Measurements from ENCODE around the gene TCL1B. TPM values are rescaled to one million over a fixed set of nuclear protein-coding genes. Genes with fewer than 3 reads are reported as not detected.

TCL1B gene
- total RNA-seq, 1 donor from 2014 or later = 4.1 TPM

GRCh38 chr14:95666450-95666849 lies 19.8 kb upstream of the TCL1B start:
- DNase-seq (ENCODE audit: low spot score) = no peak

GRCh38 chr14:95667249-95667693 lies 19.0 kb upstream of the TCL1B start:
- no peak for DNase-seq (ENCODE audit: low spot score)

- DNase-seq (ENCODE audit: low spot score) = no peak
Observed at GRCh38 chr14:95668235-95668772, 17.9 kb upstream of the TCL1B start.

GRCh38 chr14:95674613-95675012 lies 11.6 kb upstream of the TCL1B start:
- no peak for DNase-seq (ENCODE audit: low spot score)

- DNase-seq (ENCODE audit: low spot score) = no peak
Observed at GRCh38 chr14:95675486-95675885, 10.7 kb upstream of the TCL1B start.

- no peak for DNase-seq (ENCODE audit: low spot score)
Observed at GRCh38 chr14:95677179-95677835, 8.9 kb upstream of the TCL1B start.

GRCh38 chr14:95679148-95679815 lies 6.9 kb upstream of the TCL1B start:
- DNase-seq (ENCODE audit: low spot score) = no peak

GRCh38 chr14:95679998-95680735 lies 6.1 kb upstream of the TCL1B start:
- no peak for DNase-seq (ENCODE audit: low spot score)

- no peak for DNase-seq (ENCODE audit: low spot score)
Observed at GRCh38 chr14:95681153-95681552, 5.1 kb upstream of the TCL1B start.

GRCh38 chr14:95683793-95684192 lies 2.4 kb upstream of the TCL1B start:
- DNase-seq (ENCODE audit: low spot score) = no peak

- no peak for DNase-seq (ENCODE audit: low spot score)
Observed at GRCh38 chr14:95686935-95687334, 709 bp downstream of the TCL1B start.

- DNase-seq (ENCODE audit: low spot score) = no peak
Observed at GRCh38 chr14:95689441-95689840, 3.2 kb downstream of the TCL1B start.

GRCh38 chr14:95690815-95691214 lies 4.6 kb downstream of the TCL1B start:
- no peak for DNase-seq (ENCODE audit: low spot score)

- no peak for DNase-seq (ENCODE audit: low spot score)
Observed at GRCh38 chr14:95691591-95691990, 5.4 kb downstream of the TCL1B start.

- DNase-seq (ENCODE audit: low spot score) = no peak
Observed at GRCh38 chr14:95692109-95692508, 5.9 kb downstream of the TCL1B start.

- DNase-seq (ENCODE audit: low spot score) = no peak
Observed at GRCh38 chr14:95695051-95695450, 8.8 kb downstream of the TCL1B start.

- DNase-seq (ENCODE audit: low spot score) = no peak
Observed at GRCh38 chr14:95695913-95696312, 9.7 kb downstream of the TCL1B start.

GRCh38 chr14:95696741-95697140 lies 10.5 kb downstream of the TCL1B start:
- no peak for DNase-seq (ENCODE audit: low spot score)

- no peak for DNase-seq (ENCODE audit: low spot score)
Observed at GRCh38 chr14:95697764-95698163, 11.5 kb downstream of the TCL1B start.

- no peak for DNase-seq (ENCODE audit: low spot score)
Observed at GRCh38 chr14:95698287-95698686, 12.1 kb downstream of the TCL1B start.

- DNase-seq (ENCODE audit: low spot score) = no peak
Observed at GRCh38 chr14:95699412-95699811, 13.2 kb downstream of the TCL1B start.

GRCh38 chr14:95700221-95700976 lies 14.2 kb downstream of the TCL1B start:
- no peak for DNase-seq (ENCODE audit: low spot score)

Measured in umbilical cord (tissue), 2 donors.